ENCODE data around the gene RRAS2.

DNA sequence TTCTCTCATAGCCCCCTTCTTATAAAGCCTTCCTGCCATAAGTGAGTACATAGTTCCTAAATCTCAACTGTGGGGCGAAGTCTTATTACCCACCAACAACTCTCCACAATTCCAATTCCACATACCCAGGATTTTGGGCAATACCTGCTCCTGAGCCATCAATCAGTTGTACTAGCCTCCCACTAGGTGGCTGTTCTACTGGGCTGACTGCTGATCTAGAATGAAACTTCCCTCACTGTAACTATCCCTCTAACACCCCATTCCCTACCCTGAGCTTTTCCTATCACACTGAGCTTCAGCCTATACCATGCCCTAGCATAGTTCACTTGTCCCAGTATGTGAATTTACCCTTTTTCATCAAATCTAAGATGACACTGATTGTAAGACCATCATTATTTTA, 52.5 kb downstream of the RRAS2 start:
- TF ChIP-seq CTCF (IDR thresholded peaks at IDR 0.05; ENCODE audit: extremely low read depth in 1 of 2, insufficient read depth in 1 of 2, low read depth in 1 of 2, low read length in 2 of 2): no peak
- no peak for TF ChIP-seq POLR2A (IDR thresholded peaks at IDR 0.05; ENCODE audit: low read depth, low read length)
- TF ChIP-seq POLR2AphosphoS5 (IDR thresholded peaks at IDR 0.05; ENCODE audit: insufficient read depth, low read depth, low read length): no peak
- no peak for TF ChIP-seq EZH2 (IDR thresholded peaks at IDR 0.05; ENCODE audit: borderline replicate concordance, low read depth, low read length, severe bottlenecking)
- no peak for TF ChIP-seq FOS (IDR thresholded peaks at IDR 0.05; ENCODE audit: borderline replicate concordance, insufficient read depth, low read length)
- no peak for TF ChIP-seq MAX (IDR thresholded peaks at IDR 0.05; ENCODE audit: insufficient read depth, insufficient read length)
- no peak for TF ChIP-seq MYC (IDR thresholded peaks at IDR 0.05; ENCODE audit: low read depth, low read length)
- no peak for TF ChIP-seq JUN (IDR thresholded peaks at IDR 0.05; ENCODE audit: borderline replicate concordance, insufficient read depth, insufficient read length, low read depth)

Measured in endothelial cell of umbilical vein (primary cell).